A549 (cell line): ENCODE results near the gene NRAP.

ENCODE experiments used
- BCL3 ChIP-seq: fragments of >200 bp; sonication (Bioruptor Twin); formaldehyde crosslinking; IDR thresholded peaks from 3 replicates; pipeline ENCODE4 v1.6.1; 2016
- CBX8 ChIP-seq: fragments of 200-600 bp; sonication (generic); IDR thresholded peaks from 2 replicates; pipeline ENCODE4 v1.6.1; 2016
- CEBPB ChIP-seq, 2 experiments: fragments of >200 bp in 1 of 2; sonication (Bioruptor Twin) in 1 of 2; formaldehyde crosslinking in 1 of 2; IDR thresholded peaks; 2 replicates each; pipeline ENCODE4 v1.6.1; 2012 to 2016
- JUN ChIP-seq, 2 experiments: fragments of >200 bp; sonication (Bioruptor Twin); formaldehyde crosslinking; IDR thresholded peaks; 2 replicates in 1 of 2; 3 replicates in 1 of 2; pipeline ENCODE4 v1.6.1; 2016 to 2017
- MAFK ChIP-seq: fragments of 450-650 bp; IDR thresholded peaks from 2 replicates; pipeline ENCODE4 v1.6.1; 2014; ENCODE audit not compliant: partially characterized antibody
- NFE2L2 ChIP-seq: fragments of 150-350 bp; conservative IDR thresholded peaks from 2 replicates; pipeline ENCODE4 v1.6.1; 2014; ENCODE audit warnings: low read length
- NR3C1 ChIP-seq: fragments of >200 bp; sonication (Bioruptor Twin); formaldehyde crosslinking; IDR thresholded peaks from 3 replicates; pipeline ENCODE4 v1.6.1; 2017
- SMC3 ChIP-seq: fragments of >200 bp; sonication (Bioruptor Twin); formaldehyde crosslinking; IDR thresholded peaks from 3 replicates; pipeline ENCODE4 v1.6.1; 2018; ENCODE audit warnings: inconsistent platforms
- SREBF2 ChIP-seq: fragments of 450-650 bp; IDR thresholded peaks from 2 replicates; pipeline ENCODE4 v1.6.1; 2014; ENCODE audit warnings: mild to moderate bottlenecking, moderate library complexity
- TF ChIP-seq, protein P1 (sequence below): fragments of >200 bp; sonication (Bioruptor Twin); formaldehyde crosslinking; IDR thresholded peaks from 3 replicates; pipeline ENCODE4 v1.5.1; 2016
- TF ChIP-seq, protein P2 (sequence below): IDR thresholded peaks from 2 replicates; pipeline ENCODE4 v1.6.1; 2012

- TF ChIP-seq, protein P1, sequence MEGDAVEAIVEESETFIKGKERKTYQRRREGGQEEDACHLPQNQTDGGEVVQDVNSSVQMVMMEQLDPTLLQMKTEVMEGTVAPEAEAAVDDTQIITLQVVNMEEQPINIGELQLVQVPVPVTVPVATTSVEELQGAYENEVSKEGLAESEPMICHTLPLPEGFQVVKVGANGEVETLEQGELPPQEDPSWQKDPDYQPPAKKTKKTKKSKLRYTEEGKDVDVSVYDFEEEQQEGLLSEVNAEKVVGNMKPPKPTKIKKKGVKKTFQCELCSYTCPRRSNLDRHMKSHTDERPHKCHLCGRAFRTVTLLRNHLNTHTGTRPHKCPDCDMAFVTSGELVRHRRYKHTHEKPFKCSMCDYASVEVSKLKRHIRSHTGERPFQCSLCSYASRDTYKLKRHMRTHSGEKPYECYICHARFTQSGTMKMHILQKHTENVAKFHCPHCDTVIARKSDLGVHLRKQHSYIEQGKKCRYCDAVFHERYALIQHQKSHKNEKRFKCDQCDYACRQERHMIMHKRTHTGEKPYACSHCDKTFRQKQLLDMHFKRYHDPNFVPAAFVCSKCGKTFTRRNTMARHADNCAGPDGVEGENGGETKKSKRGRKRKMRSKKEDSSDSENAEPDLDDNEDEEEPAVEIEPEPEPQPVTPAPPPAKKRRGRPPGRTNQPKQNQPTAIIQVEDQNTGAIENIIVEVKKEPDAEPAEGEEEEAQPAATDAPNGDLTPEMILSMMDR = no peak
- TF ChIP-seq SREBF2 (no peak), SMC3 (no peak), JUN (IDR thresholded peaks at IDR 0.05) (no peak), BCL3 (no peak), NR3C1 (no peak), NFE2L2 (no peak), CBX8 (no peak), CEBPB (IDR thresholded peaks at IDR 0.05) (no peak), MAFK (no peak)
- TF ChIP-seq, protein P2, sequence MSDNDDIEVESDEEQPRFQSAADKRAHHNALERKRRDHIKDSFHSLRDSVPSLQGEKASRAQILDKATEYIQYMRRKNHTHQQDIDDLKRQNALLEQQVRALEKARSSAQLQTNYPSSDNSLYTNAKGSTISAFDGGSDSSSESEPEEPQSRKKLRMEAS = no peak
Observed at GRCh38 chr10:113565364-113565763, 98.5 kb downstream of the NRAP start.
